Measurements from ENCODE around the gene ANXA1. TPM values are rescaled to one million over a fixed set of nuclear protein-coding genes. Genes with fewer than 3 reads are reported as not detected.

ANXA1 gene
- total and polyA plus RNA-seq, 10 of the 15 experiments (the other 5 are each of a cell fraction or from before 2014, with no cell fraction given) = 6.6 to 30.1 (median 12.6) TPM

DNA sequence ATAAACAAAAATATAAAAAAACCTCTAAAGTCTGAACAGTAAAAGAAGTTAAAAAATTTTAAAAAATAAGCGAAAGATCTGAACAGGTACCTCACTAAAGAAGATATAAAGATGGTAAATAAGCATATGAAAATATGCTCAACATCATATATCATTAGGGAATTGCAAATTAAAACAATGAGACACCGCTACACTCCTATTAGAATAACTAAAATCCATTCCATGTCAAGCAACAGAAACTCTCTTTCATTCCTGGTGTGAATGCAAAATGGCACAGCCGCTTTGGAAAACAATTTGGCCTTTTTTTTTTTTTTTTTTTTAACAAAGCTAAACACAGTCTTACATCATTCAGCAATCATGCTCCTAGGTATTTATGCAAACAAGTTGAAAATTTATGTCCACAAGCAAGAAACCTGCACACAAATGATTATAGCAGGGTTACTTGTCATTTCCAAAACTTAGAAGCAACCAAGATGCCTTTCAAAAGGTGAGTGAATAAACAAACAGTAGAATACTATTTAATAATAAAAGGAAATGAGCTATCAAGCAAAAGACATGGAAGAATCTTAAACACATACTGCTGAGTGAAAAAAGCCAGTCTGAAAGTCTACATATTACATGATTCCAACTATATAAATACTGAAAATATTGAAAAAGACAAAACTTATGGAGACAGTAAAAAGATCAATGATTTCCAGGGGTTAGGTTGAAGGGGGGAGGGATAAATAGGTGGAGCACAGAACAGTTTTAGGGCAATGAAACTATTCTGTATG is 22.1 kb downstream of the ANXA1 start (continued):
- TF ChIP-seq, protein P1, sequence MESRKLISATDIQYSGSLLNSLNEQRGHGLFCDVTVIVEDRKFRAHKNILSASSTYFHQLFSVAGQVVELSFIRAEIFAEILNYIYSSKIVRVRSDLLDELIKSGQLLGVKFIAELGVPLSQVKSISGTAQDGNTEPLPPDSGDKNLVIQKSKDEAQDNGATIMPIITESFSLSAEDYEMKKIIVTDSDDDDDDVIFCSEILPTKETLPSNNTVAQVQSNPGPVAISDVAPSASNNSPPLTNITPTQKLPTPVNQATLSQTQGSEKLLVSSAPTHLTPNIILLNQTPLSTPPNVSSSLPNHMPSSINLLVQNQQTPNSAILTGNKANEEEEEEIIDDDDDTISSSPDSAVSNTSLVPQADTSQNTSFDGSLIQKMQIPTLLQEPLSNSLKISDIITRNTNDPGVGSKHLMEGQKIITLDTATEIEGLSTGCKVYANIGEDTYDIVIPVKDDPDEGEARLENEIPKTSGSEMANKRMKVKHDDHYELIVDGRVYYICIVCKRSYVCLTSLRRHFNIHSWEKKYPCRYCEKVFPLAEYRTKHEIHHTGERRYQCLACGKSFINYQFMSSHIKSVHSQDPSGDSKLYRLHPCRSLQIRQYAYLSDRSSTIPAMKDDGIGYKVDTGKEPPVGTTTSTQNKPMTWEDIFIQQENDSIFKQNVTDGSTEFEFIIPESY (IDR thresholded peaks at IDR 0.05) = no peak
- no peak for TF ChIP-seq HDAC2 (IDR thresholded peaks at IDR 0.05)
- no peak for TF ChIP-seq KDM1A (IDR thresholded peaks at IDR 0.05; ENCODE audit: borderline replicate concordance)
- TF ChIP-seq RAD51 (IDR thresholded peaks at IDR 0.05) = no peak
- TF ChIP-seq POLR2AphosphoS2 (IDR thresholded peaks at IDR 0.05; ENCODE audit: low read depth, low read length) = no peak
- no peak for TF ChIP-seq GATAD2B (conservative IDR thresholded peaks at IDR 0.05; ENCODE audit: low read depth)
- TF ChIP-seq TBL1XR1 (IDR thresholded peaks at IDR 0.05; ENCODE audit: low read depth, low read length) = no peak
- TF ChIP-seq SREBF1 (IDR thresholded peaks at IDR 0.05; ENCODE audit: low read length) = no peak
- TF ChIP-seq, protein P2, sequence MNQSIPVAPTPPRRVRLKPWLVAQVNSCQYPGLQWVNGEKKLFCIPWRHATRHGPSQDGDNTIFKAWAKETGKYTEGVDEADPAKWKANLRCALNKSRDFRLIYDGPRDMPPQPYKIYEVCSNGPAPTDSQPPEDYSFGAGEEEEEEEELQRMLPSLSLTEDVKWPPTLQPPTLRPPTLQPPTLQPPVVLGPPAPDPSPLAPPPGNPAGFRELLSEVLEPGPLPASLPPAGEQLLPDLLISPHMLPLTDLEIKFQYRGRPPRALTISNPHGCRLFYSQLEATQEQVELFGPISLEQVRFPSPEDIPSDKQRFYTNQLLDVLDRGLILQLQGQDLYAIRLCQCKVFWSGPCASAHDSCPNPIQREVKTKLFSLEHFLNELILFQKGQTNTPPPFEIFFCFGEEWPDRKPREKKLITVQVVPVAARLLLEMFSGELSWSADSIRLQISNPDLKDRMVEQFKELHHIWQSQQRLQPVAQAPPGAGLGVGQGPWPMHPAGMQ (IDR thresholded peaks at IDR 0.05; ENCODE audit: borderline replicate concordance) = no peak
- no peak for TF ChIP-seq GABPA (IDR thresholded peaks at IDR 0.05; ENCODE audit: low read depth)
- no peak for TF ChIP-seq POLR2A (IDR thresholded peaks at IDR 0.05; ENCODE audit: low read depth, low read length)
- TF ChIP-seq TCF12 (IDR thresholded peaks at IDR 0.05; ENCODE audit: low read depth, low read length) = no peak

Measured in GM12878 (cell line).